ENCODE data around the gene PHKA1.
A peak's percentile ranks its signal among the peaks of the same experiment; 100 is the strongest.
"Not testable (repeated sequence)": the region's sequence is repeated elsewhere in the genome, so short reads cannot be mapped to it uniquely, and the experiment has no call there.

PHKA1 gene

GRCh38 chrX:72713599-72714477 lies at the start of gene PHKA1:
TSS of gene PHKA1 (minus strand) at chrX:72714306. CDS start at chrX:72713880, 426 bp downstream.
- DNase-seq (ENCODE audit: low read depth): peak; percentile 13

- not testable (repeated sequence) for DNase-seq (ENCODE audit: low read depth)
Observed at GRCh38 chrX:72760454-72760853, 46.3 kb upstream of the PHKA1 start.

GRCh38 chrX:72748545-72748944 lies 34.4 kb upstream of the PHKA1 start:
- DNase-seq (ENCODE audit: low read depth): not testable (repeated sequence)

GRCh38 chrX:72745546-72745945 lies 31.4 kb upstream of the PHKA1 start:
- DNase-seq (ENCODE audit: low read depth): not testable (repeated sequence)

GRCh38 chrX:72735561-72735960 lies 21.5 kb upstream of the PHKA1 start:
- DNase-seq (ENCODE audit: low read depth): no peak

GRCh38 chrX:72733636-72734035 lies 19.5 kb upstream of the PHKA1 start:
- DNase-seq (ENCODE audit: low read depth): not testable (repeated sequence)

- no peak for DNase-seq (ENCODE audit: low read depth)
Observed at GRCh38 chrX:72727846-72728245, 13.7 kb upstream of the PHKA1 start.

- DNase-seq (ENCODE audit: low read depth): no peak
Observed at GRCh38 chrX:72716766-72717165, 2.7 kb upstream of the PHKA1 start.

- DNase-seq (ENCODE audit: low read depth): no peak
Observed at GRCh38 chrX:72715546-72715945, 1.4 kb upstream of the PHKA1 start.

GRCh38 chrX:72714478-72714916 lies 391 bp upstream of the PHKA1 start:
- no peak for DNase-seq (ENCODE audit: low read depth)

GRCh38 chrX:72713130-72713529 lies 976 bp downstream of the PHKA1 start:
- no peak for DNase-seq (ENCODE audit: low read depth)

GRCh38 chrX:72712094-72712755 lies 1.9 kb downstream of the PHKA1 start:
- no peak for DNase-seq (ENCODE audit: low read depth)

- no peak for DNase-seq (ENCODE audit: low read depth)
Observed at GRCh38 chrX:72705814-72706213, 8.3 kb downstream of the PHKA1 start.

- DNase-seq (ENCODE audit: low read depth): no peak
Observed at GRCh38 chrX:72705111-72705510, 9.0 kb downstream of the PHKA1 start.

GRCh38 chrX:72694170-72694569 lies 19.9 kb downstream of the PHKA1 start:
- no peak for DNase-seq (ENCODE audit: low read depth)

GRCh38 chrX:72693477-72693876 lies 20.6 kb downstream of the PHKA1 start:
- no peak for DNase-seq (ENCODE audit: low read depth)

- no peak for DNase-seq (ENCODE audit: low read depth)
Observed at GRCh38 chrX:72687396-72687795, 26.7 kb downstream of the PHKA1 start.

GRCh38 chrX:72685810-72686456 lies 28.2 kb downstream of the PHKA1 start:
- no peak for DNase-seq (ENCODE audit: low read depth)

- DNase-seq (ENCODE audit: low read depth): no peak
Observed at GRCh38 chrX:72685018-72685417, 29.1 kb downstream of the PHKA1 start.

GRCh38 chrX:72683631-72684030 lies 30.5 kb downstream of the PHKA1 start:
- no peak for DNase-seq (ENCODE audit: low read depth)

- no peak for DNase-seq (ENCODE audit: low read depth)
Observed at GRCh38 chrX:72676465-72676864, 37.6 kb downstream of the PHKA1 start.

- DNase-seq (ENCODE audit: low read depth): not testable (repeated sequence)
Observed at GRCh38 chrX:72673951-72674350, 40.2 kb downstream of the PHKA1 start.

- DNase-seq (ENCODE audit: low read depth): not testable (repeated sequence)
Observed at GRCh38 chrX:72669508-72669907, 44.6 kb downstream of the PHKA1 start.
